ENCODE results near the gene INO80B. TPM values are rescaled to one million over a fixed set of nuclear protein-coding genes. Genes with fewer than 3 reads are reported as not detected.
"Not testable (repeated sequence)": the region's sequence is repeated elsewhere in the genome, so short reads cannot be mapped to it uniquely, and the experiment has no call there.

INO80B gene
- total RNA-seq, 1 experiment from 2014 or later = 42.1 TPM

DNA sequence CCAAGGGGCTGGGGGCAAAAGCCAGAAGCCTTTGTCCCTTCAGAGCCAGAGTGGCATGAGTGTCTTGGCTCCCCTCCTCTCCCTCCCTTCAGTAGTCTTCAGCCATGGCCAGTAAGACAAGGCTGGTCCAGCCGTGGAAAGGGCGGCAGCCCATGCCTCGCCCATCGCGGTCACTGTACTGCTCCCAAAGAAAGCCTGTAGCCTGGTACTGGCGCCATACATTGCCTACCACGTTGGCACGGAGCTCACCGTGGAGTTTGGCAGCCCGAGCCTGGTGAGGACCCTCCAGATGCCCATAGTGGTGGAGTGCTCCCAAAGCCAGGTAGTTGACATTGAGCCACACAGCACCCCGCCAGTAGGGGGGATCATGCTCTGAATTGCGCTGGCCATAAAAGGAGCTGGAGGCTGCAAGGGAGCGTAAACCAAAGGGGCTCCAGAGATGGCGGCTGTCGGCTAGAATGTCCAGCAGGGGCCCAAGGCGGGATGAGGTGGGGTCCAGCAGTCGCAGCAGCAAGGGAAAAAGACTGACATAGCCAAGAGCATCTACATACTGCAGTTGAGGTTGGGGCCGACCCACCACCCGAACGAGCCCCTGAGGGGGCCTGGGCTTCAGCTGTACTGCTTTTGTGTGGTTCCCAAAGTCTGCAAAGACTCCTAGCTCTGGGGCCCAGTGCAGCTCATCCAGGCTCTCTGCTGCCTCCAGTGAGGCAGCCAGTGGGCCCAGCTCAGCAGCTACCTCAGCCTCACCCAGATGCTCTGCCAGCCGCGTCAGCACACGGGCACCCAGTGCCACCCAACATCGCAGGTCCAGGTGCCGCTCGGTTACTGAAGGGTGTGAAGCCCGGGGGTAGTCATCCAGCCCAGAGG lies 6.5 kb downstream of the INO80B start:
- Mint-ChIP-seq H3K4me3 (ENCODE audit: low read depth, unreplicated experiment) (no peak overlapping the region), H3K36me3 (ENCODE audit: insufficient read depth, unreplicated experiment) (peaks cover 92% of the 10 kb centered on the region), H3K4me1 (ENCODE audit: low read depth, unreplicated experiment) (peaks cover 26% of the 10 kb centered on the region), H3K27me3 (ENCODE audit: unreplicated experiment) (no peaks in the 10 kb centered on the region), H3K9me3 (ENCODE audit: low read depth, unreplicated experiment) (no peaks in the 10 kb centered on the region), H3K27ac (ENCODE audit: unreplicated experiment) (no peak overlapping the region)
- peak; percentile 40 for DNase-seq
- intact Hi-C loops (cut with micrococcal nuclease; ENCODE audit: unreplicated experiment) = no loop called here
- TF ChIP-seq, protein P1, sequence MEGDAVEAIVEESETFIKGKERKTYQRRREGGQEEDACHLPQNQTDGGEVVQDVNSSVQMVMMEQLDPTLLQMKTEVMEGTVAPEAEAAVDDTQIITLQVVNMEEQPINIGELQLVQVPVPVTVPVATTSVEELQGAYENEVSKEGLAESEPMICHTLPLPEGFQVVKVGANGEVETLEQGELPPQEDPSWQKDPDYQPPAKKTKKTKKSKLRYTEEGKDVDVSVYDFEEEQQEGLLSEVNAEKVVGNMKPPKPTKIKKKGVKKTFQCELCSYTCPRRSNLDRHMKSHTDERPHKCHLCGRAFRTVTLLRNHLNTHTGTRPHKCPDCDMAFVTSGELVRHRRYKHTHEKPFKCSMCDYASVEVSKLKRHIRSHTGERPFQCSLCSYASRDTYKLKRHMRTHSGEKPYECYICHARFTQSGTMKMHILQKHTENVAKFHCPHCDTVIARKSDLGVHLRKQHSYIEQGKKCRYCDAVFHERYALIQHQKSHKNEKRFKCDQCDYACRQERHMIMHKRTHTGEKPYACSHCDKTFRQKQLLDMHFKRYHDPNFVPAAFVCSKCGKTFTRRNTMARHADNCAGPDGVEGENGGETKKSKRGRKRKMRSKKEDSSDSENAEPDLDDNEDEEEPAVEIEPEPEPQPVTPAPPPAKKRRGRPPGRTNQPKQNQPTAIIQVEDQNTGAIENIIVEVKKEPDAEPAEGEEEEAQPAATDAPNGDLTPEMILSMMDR (IDR thresholded peaks at IDR 0.05; ENCODE audit: unreplicated experiment) = peak; percentile 36
- no TSS peak for BruUV-seq (replicated peaks)
- CTCF ChIA-PET = no interaction called here

- no TSS peak for BruUV-seq (replicated peaks)
- peaks cover 18% of the 10 kb centered on the region for H3K4me1 Mint-ChIP-seq (ENCODE audit: low read depth, unreplicated experiment)
Observed at GRCh38 chr2:74462054-74462785, 7.3 kb downstream of the INO80B start.

GRCh38 chr2:74462786-74463105 lies 7.9 kb downstream of the INO80B start:
- peaks cover 14% of the 10 kb centered on the region for H3K4me1 Mint-ChIP-seq (ENCODE audit: low read depth, unreplicated experiment)
- CTCF ChIA-PET = no interaction called here
- DNase-seq = no peak
- TF ChIP-seq, protein P1 (IDR thresholded peaks at IDR 0.05; ENCODE audit: unreplicated experiment) = no peak
- H3K9me3 Mint-ChIP-seq (ENCODE audit: low read depth, unreplicated experiment) = no peaks in the 10 kb centered on the region
- no peaks in the 10 kb centered on the region for H3K27me3 Mint-ChIP-seq (ENCODE audit: unreplicated experiment)
- H3K36me3 Mint-ChIP-seq (ENCODE audit: insufficient read depth, unreplicated experiment) = peaks cover 82% of the 10 kb centered on the region
- no peak overlapping the region for H3K27ac Mint-ChIP-seq (ENCODE audit: unreplicated experiment)
- no TSS peak for BruUV-seq (replicated peaks)
- no peak overlapping the region for H3K4me3 Mint-ChIP-seq (ENCODE audit: low read depth, unreplicated experiment)
- intact Hi-C loops (cut with micrococcal nuclease; ENCODE audit: unreplicated experiment) = no loop called here

More at GRCh38 chr2:74462054-74462785, 7.3 kb downstream of the INO80B start:
- H3K27me3 Mint-ChIP-seq (ENCODE audit: unreplicated experiment) = no peaks in the 10 kb centered on the region
- H3K4me3 Mint-ChIP-seq (ENCODE audit: low read depth, unreplicated experiment) = no peak overlapping the region
- H3K27ac Mint-ChIP-seq (ENCODE audit: unreplicated experiment) = no peak overlapping the region
- intact Hi-C loops (cut with micrococcal nuclease; ENCODE audit: unreplicated experiment) = no loop called here
- H3K36me3 Mint-ChIP-seq (ENCODE audit: insufficient read depth, unreplicated experiment) = peaks cover 87% of the 10 kb centered on the region
- DNase-seq = no peak
- TF ChIP-seq, protein P1 (IDR thresholded peaks at IDR 0.05; ENCODE audit: unreplicated experiment) = no peak
- H3K9me3 Mint-ChIP-seq (ENCODE audit: low read depth, unreplicated experiment) = no peaks in the 10 kb centered on the region
- CTCF ChIA-PET = no interaction called here

GRCh38 chr2:74464406-74464805 lies 9.5 kb downstream of the INO80B start:
- Mint-ChIP-seq H3K9me3 (ENCODE audit: low read depth, unreplicated experiment) (no peaks in the 10 kb centered on the region), H3K4me3 (ENCODE audit: low read depth, unreplicated experiment) (peak overlapping the region; percentile 94), H3K4me1 (ENCODE audit: low read depth, unreplicated experiment) (peaks cover 11% of the 10 kb centered on the region), H3K27me3 (ENCODE audit: unreplicated experiment) (no peaks in the 10 kb centered on the region), H3K36me3 (ENCODE audit: insufficient read depth, unreplicated experiment) (peaks cover 65% of the 10 kb centered on the region), H3K27ac (ENCODE audit: unreplicated experiment) (peak overlapping the region; percentile 93)
- intact Hi-C loops (cut with micrococcal nuclease; ENCODE audit: unreplicated experiment) = no loop called here
- TF ChIP-seq, protein P1 (IDR thresholded peaks at IDR 0.05; ENCODE audit: unreplicated experiment) = no peak
- no TSS peak for BruUV-seq (replicated peaks)
- CTCF ChIA-PET = no interaction called here
- no peak for DNase-seq

- peaks cover 48% of the 10 kb centered on the region for H3K36me3 Mint-ChIP-seq (ENCODE audit: insufficient read depth, unreplicated experiment)
- intact Hi-C loops (cut with micrococcal nuclease; ENCODE audit: unreplicated experiment); H3K9me3 Mint-ChIP-seq (ENCODE audit: low read depth, unreplicated experiment); BruUV-seq (replicated peaks); DNase-seq; CTCF ChIA-PET; H3K4me1 Mint-ChIP-seq (ENCODE audit: low read depth, unreplicated experiment); H3K27me3 Mint-ChIP-seq (ENCODE audit: unreplicated experiment): not testable (repeated sequence)
- peak overlapping the region; percentile 26 for H3K4me3 Mint-ChIP-seq (ENCODE audit: low read depth, unreplicated experiment)
- peak overlapping the region; percentile 60 for H3K27ac Mint-ChIP-seq (ENCODE audit: unreplicated experiment)
Observed at GRCh38 chr2:74470742-74471141, 15.9 kb downstream of the INO80B start.

Measured in Calu3 (cell line).